Measurements from ENCODE around the gene SGK1.
"Not testable (repeated sequence)": the region's sequence is repeated elsewhere in the genome, so short reads cannot be mapped to it uniquely, and the experiment has no call there.

SGK1 gene

GRCh38 chr6:134299236-134299635, 18.7 kb downstream of the SGK1 start:
- DNase-seq = no peak

- no peak for DNase-seq
These were observed 21.1 kb downstream of the SGK1 start for GRCh38 chr6:134296762-134297161.

GRCh38 chr6:134295953-134296553, 21.9 kb downstream of the SGK1 start:
- peak; percentile 21 for DNase-seq

GRCh38 chr6:134293659-134294161, 24.2 kb downstream of the SGK1 start:
- DNase-seq = no peak

GRCh38 chr6:134291156-134291555, 26.8 kb downstream of the SGK1 start:
- DNase-seq = no peak

GRCh38 chr6:134289204-134289575, 28.7 kb downstream of the SGK1 start:
- no peak for DNase-seq

- peak; percentile 27 for DNase-seq
These were observed 29.2 kb downstream of the SGK1 start for GRCh38 chr6:134288538-134289203.

- no peak for DNase-seq
These were observed 29.9 kb downstream of the SGK1 start for GRCh38 chr6:134287859-134288537.

GRCh38 chr6:134282816-134283215, 35.1 kb downstream of the SGK1 start:
- no peak for DNase-seq

GRCh38 chr6:134281388-134281787, 36.5 kb downstream of the SGK1 start:
- no peak for DNase-seq

- DNase-seq = no peak
These were observed 39.9 kb downstream of the SGK1 start for GRCh38 chr6:134278000-134278399.

GRCh38 chr6:134276891-134277377, 41.0 kb downstream of the SGK1 start:
- DNase-seq = peak; percentile 39

- no peak for DNase-seq
These were observed 45.5 kb downstream of the SGK1 start for GRCh38 chr6:134272374-134272773.

GRCh38 chr6:134267917-134268361, 50.0 kb downstream of the SGK1 start:
- DNase-seq = no peak

- no peak for DNase-seq
These were observed 51.1 kb downstream of the SGK1 start for GRCh38 chr6:134266776-134267175.

GRCh38 chr6:134261766-134262165, 56.1 kb downstream of the SGK1 start:
- no peak for DNase-seq

GRCh38 chr6:134258849-134259306, 59.0 kb downstream of the SGK1 start:
- no peak for DNase-seq

GRCh38 chr6:134257516-134257915, 60.4 kb downstream of the SGK1 start:
- DNase-seq = no peak

GRCh38 chr6:134256862-134257261, 61.0 kb downstream of the SGK1 start:
- no peak for DNase-seq

GRCh38 chr6:134255280-134255679, 62.6 kb downstream of the SGK1 start:
- DNase-seq = not testable (repeated sequence)

GRCh38 chr6:134254118-134254517, 63.8 kb downstream of the SGK1 start:
- no peak for DNase-seq

GRCh38 chr6:134253681-134254080, 64.2 kb downstream of the SGK1 start:
- DNase-seq = no peak

GRCh38 chr6:134251320-134251719, 66.6 kb downstream of the SGK1 start:
- no peak for DNase-seq

GRCh38 chr6:134250776-134251175, 67.1 kb downstream of the SGK1 start:
- no peak for DNase-seq

Data from CD4-positive, alpha-beta T cell treated with Interleukin-17A for 1 hour (primary cell).